HG03442 (cell line): ENCODE results near the gene MSH2.

Experiments
- ATAC-seq: cut with Tn5 transposase; IDR thresholded peaks from one replicate; pipeline ENCODE4 v1.9.1; 2021; ENCODE audit warnings: mild to moderate bottlenecking, moderate library complexity; ENCODE audit not compliant: unreplicated experiment

The MSH2 gene

GRCh38 chr2:47504174-47504810 lies 101.3 kb downstream of the MSH2 start:
- ATAC-seq = peak; percentile 2

DNA sequence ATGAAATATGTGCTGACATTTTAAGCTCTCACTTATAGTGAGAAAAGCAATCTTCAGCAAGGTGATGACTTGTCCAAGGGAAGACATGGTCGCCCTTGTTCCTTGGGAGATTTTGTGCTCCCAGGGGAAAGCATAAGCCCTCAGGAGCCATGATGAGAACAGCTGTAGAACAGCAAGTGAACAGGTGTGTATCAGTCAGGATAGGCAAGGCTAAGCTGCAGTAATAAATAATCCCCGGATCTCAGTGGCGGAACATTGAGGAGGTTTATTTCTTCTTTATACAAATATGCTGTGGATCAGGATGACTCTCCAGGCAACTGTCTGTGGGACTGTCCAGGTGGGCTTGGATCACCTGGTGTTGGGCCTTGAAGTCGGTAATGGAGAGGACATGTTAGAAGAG lies 103.1 kb downstream of the MSH2 start:
- no peak for ATAC-seq

- no peak for ATAC-seq
Observed at GRCh38 chr2:47506436-47506835, 103.5 kb downstream of the MSH2 start.

DNA sequence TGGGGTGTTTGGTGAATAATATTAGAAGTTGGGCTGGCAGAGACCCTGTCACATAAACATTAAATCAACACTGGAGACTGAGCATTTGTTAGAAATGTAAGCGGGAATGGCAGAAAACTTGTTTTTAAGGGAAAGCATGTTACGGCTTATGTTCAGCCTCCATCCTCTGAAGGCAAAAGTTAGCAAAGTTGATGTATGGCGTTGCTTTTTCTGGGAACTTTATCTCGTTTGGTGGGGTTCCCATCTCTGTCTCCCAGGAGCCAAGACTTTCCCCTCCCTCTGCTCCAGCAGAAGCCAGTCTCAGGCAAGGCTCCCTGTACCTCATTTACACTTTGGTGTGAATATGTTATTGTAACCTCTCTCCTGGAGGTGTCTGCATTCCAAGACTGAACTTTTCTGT lies 105.1 kb downstream of the MSH2 start:
- no peak for ATAC-seq

GRCh38 chr2:47508641-47509040 lies 105.7 kb downstream of the MSH2 start:
- no peak for ATAC-seq

DNA sequence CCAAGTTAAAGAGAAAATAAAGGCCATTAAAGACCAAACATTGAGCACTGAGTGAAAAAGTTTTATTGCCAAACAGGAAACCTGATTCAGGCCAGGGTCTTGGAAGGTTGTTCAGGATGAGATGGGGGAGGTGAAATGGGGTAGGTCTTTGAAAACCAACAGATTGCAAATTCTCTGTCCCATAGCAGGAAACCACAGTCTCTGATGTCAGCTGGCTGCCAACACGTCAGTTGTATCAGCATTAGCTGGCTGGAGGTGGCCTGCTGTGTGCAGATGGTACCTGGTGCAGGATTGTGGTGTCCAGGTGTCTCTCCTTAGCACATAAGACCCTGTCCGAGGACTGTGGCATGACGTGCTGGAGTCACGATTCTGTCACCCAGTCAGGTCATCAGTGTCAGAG lies 106.3 kb downstream of the MSH2 start:
- ATAC-seq = no peak

DNA sequence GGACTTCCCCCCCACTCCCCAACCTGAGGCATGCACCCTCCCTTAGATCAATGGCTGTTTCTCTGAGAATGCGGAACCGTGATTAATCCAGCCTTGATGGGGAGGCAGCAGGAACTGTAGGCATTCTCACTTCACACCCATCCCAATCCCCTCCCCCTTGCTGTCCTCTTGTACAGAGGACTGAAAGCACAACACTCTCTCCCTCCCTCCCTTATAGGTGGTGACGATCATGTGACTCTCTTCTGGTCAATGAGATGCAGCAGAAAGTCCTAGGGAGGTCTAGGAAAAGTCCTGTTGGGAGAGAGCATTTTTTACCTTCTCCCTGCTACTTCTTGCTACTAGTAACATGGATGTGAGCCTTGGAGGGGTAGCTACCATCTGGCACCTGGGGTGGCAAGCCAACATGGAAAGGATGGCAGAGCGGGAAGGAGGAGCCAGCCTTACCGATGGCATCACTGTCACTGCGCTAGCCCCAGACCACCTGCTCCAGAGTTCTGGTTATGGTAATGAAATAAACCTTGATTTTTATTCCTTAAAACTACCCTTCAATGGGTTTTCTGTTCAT lies 106.9 kb downstream of the MSH2 start:
- ATAC-seq = no peak

- no peak for ATAC-seq
Observed at GRCh38 chr2:47510745-47511144, 107.8 kb downstream of the MSH2 start.

DNA sequence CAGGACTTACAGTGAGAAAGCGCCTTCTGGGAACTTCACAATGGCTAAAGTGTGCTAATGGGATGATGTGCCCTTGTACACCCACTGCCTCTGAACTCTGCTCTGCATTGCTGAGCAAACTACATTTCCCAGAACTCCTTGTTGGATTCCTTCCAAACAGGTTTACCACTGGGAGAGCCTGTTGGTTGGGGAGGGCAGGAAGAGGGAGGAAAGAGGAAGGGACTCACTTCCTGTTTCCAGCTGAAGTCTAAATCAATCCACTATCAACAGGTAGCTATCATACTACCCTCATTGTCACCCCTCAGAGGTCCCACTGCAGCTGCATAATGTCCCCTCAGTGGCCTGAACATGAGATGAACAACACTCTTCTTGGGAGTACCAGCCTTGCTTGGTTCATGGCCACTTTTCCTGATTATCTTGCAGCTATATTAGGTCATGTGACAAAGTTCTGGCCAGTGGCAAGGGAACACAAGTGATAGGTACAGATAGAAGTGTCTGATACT lies 109.7 kb downstream of the MSH2 start:
- no peak for ATAC-seq

DNA sequence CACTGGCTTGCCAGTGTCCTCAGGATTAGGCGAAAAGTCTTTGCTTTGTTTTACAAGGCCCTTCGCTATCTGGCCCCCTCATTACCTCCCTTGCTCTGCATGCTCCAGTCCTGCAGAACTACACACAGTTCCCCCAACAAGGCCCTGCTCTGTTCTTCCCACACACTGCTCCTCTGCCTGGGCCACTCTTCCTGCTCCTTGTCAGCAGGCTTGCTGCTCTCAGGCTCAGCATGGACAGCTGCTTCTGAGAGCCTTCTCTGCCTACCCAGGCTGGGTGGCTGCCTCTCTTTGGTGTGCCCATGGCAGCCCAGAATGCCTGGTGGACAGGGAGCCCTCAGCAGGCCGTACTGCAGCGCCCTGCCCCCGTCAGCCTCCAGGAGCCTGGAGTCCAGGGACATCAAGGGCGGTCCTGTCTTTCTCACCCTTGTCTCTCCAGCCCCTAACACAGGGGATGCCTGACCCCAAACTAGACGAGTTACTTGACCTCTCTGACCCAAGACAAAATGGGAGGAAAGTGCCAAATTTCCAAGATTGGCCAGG lies 111.1 kb downstream of the MSH2 start:
- no peak for ATAC-seq

GRCh38 chr2:47516360-47517104 lies 113.6 kb downstream of the MSH2 start:
- ATAC-seq = no peak

- no peak for ATAC-seq
Observed at GRCh38 chr2:47518497-47519146, 115.7 kb downstream of the MSH2 start.

DNA sequence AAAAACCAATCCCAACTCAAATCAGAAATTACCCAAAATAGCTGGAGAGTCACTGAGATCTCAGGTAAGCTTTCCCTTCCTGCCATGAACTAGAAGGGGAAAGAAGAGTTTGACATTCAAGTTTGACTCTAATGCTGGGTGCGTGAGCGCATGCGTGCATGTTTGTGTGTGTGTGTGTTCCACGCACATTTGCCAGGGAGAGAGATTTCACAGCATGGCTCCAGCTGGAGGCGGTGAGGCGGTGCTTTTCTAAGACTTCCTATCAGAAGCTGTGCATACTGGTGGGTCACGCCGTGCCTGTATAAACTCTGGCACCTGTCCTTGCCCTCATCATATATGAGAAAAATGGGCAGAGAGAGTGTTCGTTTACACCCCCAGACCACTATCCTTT lies 116.2 kb downstream of the MSH2 start:
- no peak for ATAC-seq

DNA sequence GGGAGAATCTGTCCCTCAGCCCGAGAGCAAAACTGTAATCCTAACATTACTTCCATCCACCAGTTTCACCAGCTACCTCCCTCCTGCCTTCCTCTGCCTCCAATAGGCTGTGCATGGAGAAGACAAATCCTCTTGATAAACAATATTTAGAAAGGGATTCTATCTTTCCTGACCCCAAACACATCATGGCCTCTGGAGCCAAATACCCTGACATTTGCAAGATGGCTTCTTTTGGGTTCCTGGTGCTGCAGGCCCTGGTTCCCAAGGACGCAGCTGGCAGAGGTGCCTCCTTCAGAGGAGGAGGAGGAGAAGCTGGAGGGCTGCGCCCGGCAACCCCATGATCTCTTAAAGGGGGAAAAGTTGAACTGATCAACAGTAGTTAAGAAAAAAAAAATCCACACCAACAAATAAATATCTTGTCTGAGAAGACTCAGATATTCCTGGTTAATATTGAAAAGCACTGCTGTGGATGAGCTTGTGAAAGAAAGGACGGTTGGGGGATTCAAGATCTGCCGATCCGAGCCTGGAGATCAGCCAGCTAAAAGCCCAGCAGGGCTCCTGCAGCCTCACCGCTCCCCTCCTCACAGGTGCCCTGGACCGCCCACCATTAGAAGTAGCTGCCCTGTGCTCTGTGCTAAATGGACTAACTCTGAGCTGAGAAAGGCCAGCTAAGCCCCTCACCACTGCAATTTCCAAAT lies 116.8 kb downstream of the MSH2 start:
- ATAC-seq = no peak

GRCh38 chr2:47520302-47520630 lies 117.3 kb downstream of the MSH2 start:
- no peak for ATAC-seq

DNA sequence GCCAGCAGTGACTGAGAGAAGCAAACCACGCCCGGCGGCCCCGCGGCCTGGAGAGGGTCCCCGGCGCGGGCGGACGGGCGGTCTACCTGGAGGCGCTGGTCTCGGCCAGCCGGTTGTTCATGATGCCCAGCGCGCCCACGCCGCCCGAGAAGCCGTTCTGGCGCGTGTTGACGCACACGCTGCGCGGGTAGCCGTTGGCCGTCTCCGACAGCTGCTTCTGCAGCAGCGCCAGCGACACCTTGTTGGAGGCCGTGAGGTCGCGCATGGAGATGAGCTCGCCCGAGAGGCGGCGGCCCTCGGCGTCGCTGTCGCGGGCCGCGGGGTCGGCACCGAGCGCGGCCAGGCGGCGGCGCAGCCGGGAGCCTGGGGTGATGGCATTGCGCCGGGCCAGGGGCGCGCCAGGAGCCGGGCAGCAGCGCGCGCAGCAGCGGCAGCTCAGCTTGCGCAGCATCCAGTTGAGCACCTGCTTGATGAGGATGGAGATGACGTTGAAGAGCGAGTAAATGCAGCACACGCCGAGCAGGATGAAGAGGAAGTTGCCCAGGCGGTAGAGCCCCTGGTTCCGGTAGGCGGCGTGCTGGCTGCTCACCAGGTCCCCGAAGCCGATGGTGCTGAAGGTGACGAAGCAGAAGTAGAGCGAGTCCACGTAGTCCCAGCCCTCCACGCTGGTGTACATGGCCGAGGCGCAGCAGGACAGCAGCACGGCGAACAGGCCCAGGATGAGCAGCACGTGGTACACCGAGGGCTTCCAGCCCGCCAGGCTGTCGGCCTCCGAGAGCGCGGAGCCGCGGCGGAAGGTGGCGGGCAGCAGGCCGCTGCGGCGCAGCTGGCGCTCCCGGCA lies 118.1 kb downstream of the MSH2 start:
- peak; percentile 73 for ATAC-seq

DNA sequence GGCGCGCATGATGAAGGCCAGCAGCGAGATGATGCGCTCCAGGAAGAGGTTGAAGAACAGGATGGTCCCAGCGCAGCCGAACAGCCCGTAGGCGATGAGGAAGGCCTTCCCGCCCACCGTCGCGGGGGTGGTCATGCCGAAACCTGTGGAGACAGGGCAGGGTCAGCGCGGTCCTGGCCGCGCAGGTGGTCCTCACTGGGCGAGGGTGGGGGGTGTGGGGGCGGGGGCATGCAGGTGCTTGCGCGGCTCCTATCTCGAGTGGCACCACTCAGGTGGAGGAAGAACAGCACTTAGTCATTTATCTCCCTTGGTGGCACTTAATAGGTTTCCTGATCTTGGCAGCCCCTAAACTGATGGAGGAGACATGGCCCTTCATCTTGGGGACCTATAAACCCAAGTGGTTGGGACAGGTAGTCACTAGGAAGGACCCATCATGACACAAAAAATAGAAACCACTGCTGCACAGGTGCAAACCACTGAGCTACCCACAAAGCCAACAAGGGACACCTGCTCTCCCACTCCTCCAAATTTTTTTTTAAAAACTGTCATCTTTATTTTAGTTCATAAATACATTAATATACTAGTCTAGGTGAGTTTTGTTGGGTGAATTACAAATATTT lies 118.8 kb downstream of the MSH2 start:
- peak; percentile 2 for ATAC-seq

DNA sequence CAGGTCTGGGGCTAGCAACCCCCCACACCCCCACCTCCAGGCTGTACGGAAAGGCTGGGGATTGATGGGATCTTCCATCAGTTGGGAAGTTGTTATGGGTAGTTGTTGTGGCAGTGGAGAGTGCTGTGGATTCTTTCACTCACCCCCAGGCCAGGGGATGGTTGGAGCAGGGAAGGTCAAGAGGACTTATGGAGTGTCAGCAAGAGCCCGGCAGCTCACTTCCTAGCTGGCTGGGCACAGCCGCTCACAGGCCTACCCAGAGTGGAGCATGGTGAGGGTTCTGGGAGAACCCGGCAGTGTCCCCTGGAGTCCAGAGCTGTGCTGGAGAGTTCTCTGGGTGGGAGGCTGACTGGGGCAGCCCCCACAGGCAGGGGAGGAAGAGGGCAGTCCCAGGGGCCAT lies 122.2 kb downstream of the MSH2 start:
- no peak for ATAC-seq

DNA sequence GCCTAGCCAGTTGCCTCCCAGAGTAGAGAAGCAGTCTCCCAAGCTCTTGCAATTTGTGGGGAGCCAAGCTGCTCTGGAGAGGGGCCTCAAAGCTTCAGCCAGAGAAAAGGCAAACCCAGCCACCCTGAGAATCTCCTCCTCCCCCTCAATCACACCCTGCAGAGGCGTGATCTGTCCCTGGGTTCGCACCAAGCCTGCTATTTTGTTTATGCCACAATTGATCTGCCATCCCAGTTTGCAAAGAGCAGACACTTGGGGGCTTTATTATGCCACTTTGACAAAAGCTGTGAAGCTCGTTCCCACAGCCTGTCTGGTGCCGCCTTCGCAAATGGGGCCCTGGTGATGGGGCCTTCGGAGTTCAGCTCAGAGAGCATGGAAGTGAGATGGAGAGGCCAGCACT lies 125.5 kb downstream of the MSH2 start:
- ATAC-seq = no peak

DNA sequence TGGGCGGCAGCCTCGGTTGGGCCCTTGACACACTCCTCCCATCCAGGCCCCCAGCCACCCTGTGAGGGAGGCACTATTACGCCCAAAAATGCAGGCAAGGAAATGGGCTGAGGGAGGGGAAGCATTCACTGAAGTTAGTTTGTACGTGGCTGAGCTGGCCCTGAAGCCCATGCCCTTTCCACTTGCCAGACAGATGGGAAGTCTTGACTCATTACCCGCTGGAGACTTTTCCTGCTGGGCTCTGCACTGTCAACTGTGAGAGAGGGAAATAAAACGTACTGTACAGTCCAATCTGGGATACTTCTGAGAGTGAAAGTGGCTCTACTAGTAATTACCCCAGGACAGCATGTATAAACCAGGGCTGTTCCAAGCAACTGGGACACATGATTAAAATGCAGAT lies 125.9 kb downstream of the MSH2 start:
- no peak for ATAC-seq
